ENCODE results near the gene NUP210L. TPM values are rescaled to one million over a fixed set of nuclear protein-coding genes. Genes with fewer than 3 reads are reported as not detected.

Gene NUP210L
- polyA plus RNA-seq, 3 donors = 0.03 TPM; not detected in 2

- H3K4me1 Mint-ChIP-seq = peaks cover 59% of the 10 kb centered on the region
- Histone ChIP-seq H3K9ac (ENCODE audit: insufficient read depth, low read length, poor library complexity, severe bottlenecking) (no peak overlapping the region), H3K36me3 (replicated peaks in 1 of 2; ENCODE audit: control insufficient read depth in 1 of 2, insufficient read depth in 2 of 2, low read length in 2 of 2) (peaks cover 42 to 52% of the 10 kb centered on the region in 2 donors), H3K27ac (ENCODE audit: low read depth in 1 of 2, low read length in 2 of 2) (peak overlapping the region; percentile 36 to 83), H3K9me3 (replicated peaks in 1 of 2; ENCODE audit: control insufficient read depth in 1 of 2, insufficient read depth in 1 of 2, low read length in 2 of 2) (no peaks in the 10 kb centered on the region), H3K4me3 (replicated peaks in 1 of 3; ENCODE audit: low read depth in 2 of 3, low read length in 3 of 3) (peak overlapping the region in 2 of 3 experiments; percentile 5 to 98), H2AFZ (ENCODE audit: insufficient read depth, low read depth, low read length, poor library complexity, severe bottlenecking) (no peak overlapping the region), H3K27me3 (ENCODE audit: control insufficient read depth in 2 of 2, insufficient read depth in 2 of 2, low read length in 2 of 2) (no peaks in the 10 kb centered on the region), H3K79me2 (ENCODE audit: insufficient read depth, low read length) (peaks cover 100% of the 10 kb centered on the region), H3K4me1 (ENCODE audit: control insufficient read depth in 1 of 2, insufficient read depth in 2 of 2, low read length in 2 of 2) (peaks cover 58 to 59% of the 10 kb centered on the region in 2 donors), H4K20me1 (ENCODE audit: insufficient read depth, low read length) (peaks cover 100% of the 10 kb centered on the region), H3K4me2 (replicated peaks; ENCODE audit: extremely low read depth, low read length, poor library complexity, severe bottlenecking) (peak overlapping the region; percentile 82)
- intact Hi-C loops (cut with micrococcal nuclease) = no loop called here
- TF ChIP-seq CTCF (IDR thresholded peaks at IDR 0.05) = no peak
- WGBS (ENCODE audit: insufficient coverage) = no CpG with 5 or more reads among the region's 2 CpGs
- peak in 1 of 3 donors; percentile 24 for DNase-seq
- peak overlapping the region; percentile 43 to 100 (median 84) for H3K27ac Mint-ChIP-seq
- H3K4me3 Mint-ChIP-seq = peak overlapping the region; percentile 50 to 54
- no peaks in the 10 kb centered on the region for H3K9me3 Mint-ChIP-seq
- H3K27me3 Mint-ChIP-seq (ENCODE audit: low read depth in 3 of 3) = peaks cover 0 to 1% (median 0%) of the 10 kb centered on the region in 3 donors
- H3K36me3 Mint-ChIP-seq = peaks cover 47 to 78% of the 10 kb centered on the region in 2 donors
Measured at GRCh38 chr1:154176337-154176736, 21.5 kb upstream of the NUP210L start.

GRCh38 chr1:154174654-154175053 lies 19.8 kb upstream of the NUP210L start:
- Histone ChIP-seq H4K20me1 (ENCODE audit: insufficient read depth, low read length) (peaks cover 100% of the 10 kb centered on the region), H3K27me3 (ENCODE audit: control insufficient read depth in 2 of 2, insufficient read depth in 2 of 2, low read length in 2 of 2) (no peaks in the 10 kb centered on the region), H3K4me3 (replicated peaks in 1 of 3; ENCODE audit: low read depth in 2 of 3, low read length in 3 of 3) (no peak overlapping the region), H3K9me3 (replicated peaks in 1 of 2; ENCODE audit: control insufficient read depth in 1 of 2, insufficient read depth in 1 of 2, low read length in 2 of 2) (no peaks in the 10 kb centered on the region), H3K27ac (ENCODE audit: low read depth in 1 of 2, low read length in 2 of 2) (no peak overlapping the region), H3K4me2 (replicated peaks; ENCODE audit: extremely low read depth, low read length, poor library complexity, severe bottlenecking) (no peak overlapping the region), H3K9ac (ENCODE audit: insufficient read depth, low read length, poor library complexity, severe bottlenecking) (no peak overlapping the region), H3K79me2 (ENCODE audit: insufficient read depth, low read length) (peaks cover 100% of the 10 kb centered on the region), H2AFZ (ENCODE audit: insufficient read depth, low read depth, low read length, poor library complexity, severe bottlenecking) (no peak overlapping the region), H3K36me3 (replicated peaks in 1 of 2; ENCODE audit: control insufficient read depth in 1 of 2, insufficient read depth in 2 of 2, low read length in 2 of 2) (peaks cover 58 to 69% of the 10 kb centered on the region in 2 donors), H3K4me1 (ENCODE audit: control insufficient read depth in 1 of 2, insufficient read depth in 2 of 2, low read length in 2 of 2) (peaks cover 43 to 44% of the 10 kb centered on the region in 2 donors)
- no peak for TF ChIP-seq CTCF (IDR thresholded peaks at IDR 0.05)
- H3K4me1 Mint-ChIP-seq = peaks cover 47% of the 10 kb centered on the region
- H3K9me3 Mint-ChIP-seq = no peaks in the 10 kb centered on the region
- peaks cover 0 to 1% (median 0%) of the 10 kb centered on the region in 3 donors for H3K27me3 Mint-ChIP-seq (ENCODE audit: low read depth in 3 of 3)
- H3K4me3 Mint-ChIP-seq = no peak overlapping the region
- no peak overlapping the region for H3K27ac Mint-ChIP-seq
- 93% methylated on average over 3 of the region's 4 CpGs for WGBS (ENCODE audit: insufficient coverage)
- no peak for DNase-seq
- H3K36me3 Mint-ChIP-seq = peaks cover 61 to 86% of the 10 kb centered on the region in 2 donors
- intact Hi-C loops (cut with micrococcal nuclease) = no loop called here

Measured in CD14-positive monocyte (primary cell).